OCI-LY3 (cell line): Measurements from ENCODE around the gene NFKB2.

Experiments
- CTCF ChIP-seq: fragments of 200-600, 300-600 bp; sonication (generic); IDR thresholded peaks from 2 replicates; pipeline ENCODE4 v1.5.1; 2014; ENCODE audit warnings: antibody characterized with exemption, low read length, low read depth
- EZH2phosphoT487 ChIP-seq: fragments of 200-600 bp; shearing (Covaris generic); IDR thresholded peaks from 2 replicates; pipeline ENCODE4 v1.6.1; 2018; ENCODE audit warnings: antibody characterized with exemption, mixed run types, low read depth

DNA sequence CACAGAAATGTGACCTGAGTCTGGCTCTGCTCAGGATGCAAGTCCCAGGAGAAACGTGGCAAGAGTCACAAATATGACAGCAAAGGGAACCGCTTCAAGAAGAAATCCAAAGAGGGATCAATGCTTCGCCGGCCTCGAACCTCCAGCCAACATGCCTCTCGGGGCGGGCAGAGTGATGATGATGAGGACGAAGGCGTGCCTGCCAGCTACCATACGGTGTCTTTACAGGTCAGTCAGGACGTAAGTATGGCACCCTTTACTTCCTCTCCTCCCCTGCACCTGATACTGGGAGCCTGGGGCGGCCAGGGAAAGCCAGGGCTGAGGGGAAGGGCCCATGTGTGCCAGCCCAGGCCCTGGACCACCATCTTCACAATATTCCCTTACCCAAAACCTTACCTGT is 18.6 kb upstream of the NFKB2 start:
- TF ChIP-seq CTCF (no peak), EZH2phosphoT487 (no peak)
